ENCODE measurements around the gene CAPZB.
"Not testable (repeated sequence)": the region's sequence is repeated elsewhere in the genome, so short reads cannot be mapped to it uniquely, and the experiment has no call there.

The CAPZB gene

GRCh38 chr1:19310061-19310460 is 175.3 kb downstream of the CAPZB start:
- no peak for DNase-seq (ENCODE audit: low spot score)

- DNase-seq (ENCODE audit: low spot score) = no peak
Measured at GRCh38 chr1:19309123-19309813, 176.1 kb downstream of the CAPZB start.

DNA sequence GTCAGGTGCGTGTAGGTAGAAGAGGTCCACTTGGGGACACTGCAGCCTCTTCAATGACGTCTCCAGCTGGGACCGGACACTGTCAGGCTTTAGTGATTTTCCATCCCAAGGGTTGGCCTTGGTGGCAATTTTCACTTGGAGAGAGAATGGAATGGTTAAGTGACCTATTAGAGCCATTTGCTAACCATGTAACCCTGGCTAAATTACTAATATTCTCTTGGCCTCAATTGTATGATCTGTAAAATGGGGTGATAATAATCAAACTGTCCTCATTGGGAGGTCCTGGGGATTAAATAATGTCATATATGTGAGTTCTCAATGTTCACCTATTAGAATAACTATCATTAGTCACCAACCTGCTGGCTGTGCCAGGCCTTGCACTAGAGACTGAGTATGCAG is 176.8 kb downstream of the CAPZB start:
- DNase-seq (ENCODE audit: low spot score) = no peak

- DNase-seq (ENCODE audit: low spot score) = no peak
Measured at GRCh38 chr1:19307794-19308508, 177.4 kb downstream of the CAPZB start.

DNA sequence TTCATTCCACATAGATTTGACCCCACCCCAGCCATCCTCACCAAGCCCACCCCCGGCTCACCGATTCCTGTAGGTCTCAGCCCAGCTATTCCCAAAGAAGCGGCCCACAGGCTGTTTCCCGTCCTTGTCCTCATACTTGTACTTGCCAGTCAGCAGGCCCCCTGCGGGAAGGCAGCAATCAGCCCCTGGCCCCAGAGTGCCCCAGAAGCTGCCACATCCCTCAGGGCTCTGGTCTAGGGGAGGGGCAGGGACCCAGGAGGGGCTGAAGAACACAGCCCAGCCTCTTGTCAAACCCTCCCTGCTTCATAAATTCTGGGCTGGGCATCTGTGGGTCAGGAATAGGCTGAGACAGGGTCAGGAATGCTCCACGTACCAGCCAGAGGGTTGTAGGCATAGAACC is 178.4 kb downstream of the CAPZB start:
- no peak for DNase-seq (ENCODE audit: low spot score)

- DNase-seq (ENCODE audit: low spot score) = no peak
Measured at GRCh38 chr1:19305880-19306279, 179.5 kb downstream of the CAPZB start.

DNA sequence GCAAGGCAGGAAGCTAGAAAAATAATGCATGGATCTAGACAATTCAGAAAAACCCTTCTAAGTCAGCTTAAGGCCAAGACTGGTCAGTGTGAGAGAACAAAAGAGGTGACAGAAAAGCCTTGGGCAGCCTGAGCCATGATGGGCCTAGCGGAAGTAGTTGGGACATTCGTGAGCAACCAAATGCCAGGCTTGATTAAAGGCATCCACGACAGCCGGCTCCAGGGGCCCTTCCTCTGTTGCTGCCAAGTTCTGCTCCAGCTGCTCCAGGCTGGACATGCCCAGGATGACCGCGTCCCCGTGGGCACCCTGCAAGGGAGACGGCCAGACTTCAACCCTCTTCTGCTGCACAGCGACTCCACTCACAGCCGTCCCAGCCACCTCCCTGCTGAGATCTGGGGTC is 181.3 kb downstream of the CAPZB start:
- not testable (repeated sequence) for DNase-seq (ENCODE audit: low spot score)

DNA sequence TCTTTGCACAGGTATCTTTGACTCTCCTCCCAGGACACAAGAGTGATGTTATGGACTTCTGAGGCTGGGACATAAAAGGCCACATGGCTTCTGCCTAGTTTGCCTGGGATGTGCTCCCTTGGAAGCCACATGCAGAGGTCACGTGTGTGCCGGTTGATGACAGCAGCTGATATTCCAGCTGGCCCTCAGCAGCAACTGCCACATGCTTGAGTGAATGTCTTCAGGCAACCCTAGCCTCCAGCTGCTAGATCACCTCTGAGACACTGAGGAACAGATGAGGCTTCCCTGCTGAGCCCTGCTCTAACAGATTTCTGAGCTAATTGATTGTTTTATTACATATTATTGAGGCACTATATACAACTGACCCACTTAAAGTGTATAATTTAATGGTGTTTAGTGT is 185.1 kb downstream of the CAPZB start:
- DNase-seq (ENCODE audit: low spot score) = no peak

DNA sequence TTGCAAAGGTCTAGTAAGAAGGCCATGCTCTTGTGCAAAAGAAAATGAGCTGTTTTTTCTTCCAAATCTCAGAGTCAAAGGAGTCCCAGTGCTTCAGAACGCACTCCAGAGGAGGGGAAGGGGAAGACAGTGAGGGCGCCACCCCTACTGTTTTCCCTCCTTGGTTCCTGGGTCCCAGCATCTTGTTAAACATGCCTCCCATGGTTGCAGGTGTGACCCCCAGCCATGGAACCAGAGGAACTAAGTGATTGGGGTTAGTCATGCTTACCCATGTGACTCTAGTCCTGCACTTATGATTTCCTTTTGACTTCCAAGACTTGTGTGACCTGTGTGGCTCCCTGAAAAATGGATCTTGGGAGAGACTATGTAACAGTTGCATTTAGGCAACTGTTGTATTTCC is 190.7 kb downstream of the CAPZB start:
- no peak for DNase-seq (ENCODE audit: low spot score)

DNA sequence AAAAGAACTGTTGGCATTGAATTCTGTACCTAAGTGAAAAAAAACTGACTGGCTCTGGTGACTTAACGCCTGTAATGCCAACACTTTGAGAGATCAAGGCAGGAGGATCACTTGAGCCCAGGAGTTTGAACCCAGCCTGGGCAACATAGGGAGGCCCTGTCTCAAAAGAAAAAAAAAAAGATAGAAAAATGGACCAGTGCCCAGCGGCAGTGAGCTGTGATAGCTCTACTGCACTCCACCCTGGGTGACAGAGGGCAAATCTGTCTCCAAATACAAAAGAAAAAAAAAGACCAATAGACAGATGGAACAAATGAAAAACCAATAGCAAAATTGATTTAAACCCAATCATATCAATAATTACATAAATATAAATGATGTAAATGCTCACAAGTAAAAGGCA is 196.1 kb downstream of the CAPZB start:
- no peak for DNase-seq (ENCODE audit: low spot score)
